GM12878 (cell line): ENCODE results near the gene ALDH18A1. TPM values are rescaled to one million over a fixed set of nuclear protein-coding genes. Genes with fewer than 3 reads are reported as not detected.
"Not testable (repeated sequence)": the region's sequence is repeated elsewhere in the genome, so short reads cannot be mapped to it uniquely, and the experiment has no call there.

Experiments
- ATAC-seq: fragments of 200-7000 bp; cut with Tn5 transposase; 3 replicates; pipeline ENCODE4 v1.9.1; 2020; ENCODE audit warnings: mild to moderate bottlenecking, moderate library complexity
- BruUV-seq: library from RNA; stranded (reverse); fragments of 400-500 nt; replicated peaks from 2 replicates; lab custom pipeline; 2021; lab: Mats Ljungman, UMichigan
- CTCF ChIA-PET: fragments of 300-600 bp; sonication (Branson Sonifier 250); formaldehyde crosslinking; extraction: SDS; loops from one replicate; lab custom pipeline; 2021; ENCODE audit warnings: inconsistent platforms; lab: Yijun Ruan, JAX
- POLR2A ChIA-PET: fragments of 350-600 bp; formaldehyde crosslinking; extraction: SDS; loops from one replicate; lab custom pipeline; 2021; ENCODE audit warnings: inconsistent platforms; lab: Charles Lee
- RAD21 ChIA-PET: fragments of 300-600 bp; sonication (Branson Sonifier 250); formaldehyde crosslinking; loops from one replicate; lab custom pipeline; 2023; ENCODE audit warnings: antibody characterized with exemption; ENCODE audit not compliant: unreplicated experiment; lab: Charles Lee
- SMC1A ChIA-PET: fragments of 300-600 bp; sonication (Branson Sonifier 250); formaldehyde crosslinking; loops from one replicate; lab custom pipeline; 2023; ENCODE audit not compliant: unreplicated experiment, uncharacterized antibody; lab: Charles Lee
- DNase-seq: peaks from one replicate; pipeline ENCODE4 v3.0.0-alpha.2; 2011; ENCODE audit warnings: low read depth, low spot score
- FAIRE-seq: peaks from 3 replicates; lab custom pipeline; 2011; peaks lifted over from hg19 to GRCh38; lab: Jason Lieb, UNC
- H2AFZ ChIP-seq: 2 replicates; pipeline ENCODE4 v1.6.0; 2011; ENCODE audit warnings: low read depth, low read length, control low read depth; ENCODE audit not compliant: control insufficient read depth
- H3K27ac ChIP-seq: 2 replicates; pipeline ENCODE4 v1.5.1; 2011; ENCODE audit warnings: control low read depth; ENCODE audit not compliant: control insufficient read depth, insufficient read depth
- H3K27me3 ChIP-seq, 2 experiments: replicated peaks in 1 of 2; 2 replicates each; pipeline versions ENCODE4 v1.6.0 to v1.6.1; 2011; ENCODE audit warnings: low read length in 1 of 2; ENCODE audit not compliant: control insufficient read depth in 2 of 2, insufficient read depth in 2 of 2
- H3K36me3 ChIP-seq, 2 experiments: 2 replicates each; pipeline ENCODE4 v1.5.1; 2011; ENCODE audit warnings: low read length in 1 of 2; ENCODE audit not compliant: control insufficient read depth in 2 of 2, insufficient read depth in 2 of 2
- H3K4me1 ChIP-seq: 2 replicates; pipeline ENCODE4 v1.6.1; 2011; ENCODE audit warnings: mild to moderate bottlenecking, low read length, moderate library complexity, mixed read lengths; ENCODE audit not compliant: control insufficient read depth, insufficient read depth
- H3K4me2 ChIP-seq: 2 replicates; pipeline ENCODE4 v1.6.0; 2011; ENCODE audit warnings: control low read depth; ENCODE audit not compliant: control insufficient read depth, insufficient read depth
- H3K4me3 ChIP-seq: fragments of 200-600 bp; sonication (generic); 2 replicates; pipeline ENCODE4 v1.5.1; 2016
- H3K79me2 ChIP-seq: 2 replicates; pipeline ENCODE4 v1.6.0; 2011; ENCODE audit warnings: low read length; ENCODE audit not compliant: control insufficient read depth, insufficient read depth
- H3K9ac ChIP-seq: 2 replicates; pipeline ENCODE4 v1.8.0; 2011; ENCODE audit warnings: low read length, control low read depth, mixed read lengths; ENCODE audit not compliant: control insufficient read depth, insufficient read depth
- H3K9me3 ChIP-seq: replicated peaks from 3 replicates; pipeline ENCODE4 v1.5.1; 2011; ENCODE audit warnings: mild to moderate bottlenecking, low read length; ENCODE audit not compliant: control insufficient read depth, insufficient read depth
- H4K20me1 ChIP-seq: 2 replicates; pipeline ENCODE4 v1.6.0; 2011; ENCODE audit not compliant: control insufficient read depth, insufficient read depth
- CHD1 ChIP-seq: IDR thresholded peaks from 2 replicates; pipeline ENCODE4 v1.6.1; 2012; ENCODE audit warnings: low read depth, low read length, improper control_type of control experiment
- HDGF ChIP-seq: fragments of 450-650 bp; IDR thresholded peaks from 2 replicates; pipeline ENCODE4 v1.6.1; 2016; ENCODE audit warnings: antibody characterized with exemption
- KDM1A ChIP-seq: fragments of 200-600 bp; sonication (generic); IDR thresholded peaks from 2 replicates; pipeline ENCODE4 v1.6.1; 2016; ENCODE audit warnings: borderline replicate concordance
- PKNOX1 ChIP-seq: fragments of 450-650 bp; IDR thresholded peaks from 2 replicates; pipeline ENCODE4 v1.6.1; 2016; ENCODE audit warnings: mild to moderate bottlenecking
- RAD51 ChIP-seq: fragments of 450-650 bp; IDR thresholded peaks from 2 replicates; pipeline ENCODE4 v1.6.1; 2016; ENCODE audit warnings: moderate library complexity, mild to moderate bottlenecking, inconsistent platforms
- RFX5 ChIP-seq: IDR thresholded peaks from 2 replicates; pipeline ENCODE4 v1.6.1; 2011; ENCODE audit warnings: low read depth, low read length, improper control_type of control experiment
- TARDBP ChIP-seq: IDR thresholded peaks from 2 replicates; pipeline ENCODE4 v1.6.1; 2016; ENCODE audit warnings: borderline replicate concordance
- ZNF24 ChIP-seq: fragments of 450-650 bp; IDR thresholded peaks from 2 replicates; pipeline ENCODE4 v1.6.1; 2017; ENCODE audit warnings: antibody characterized with exemption, mild to moderate bottlenecking
- WGBS: methylation state at CpG from one replicate; pipeline ENCODE4 v1.1.6; 2016; ENCODE audit warnings: low lambda C conversion rate; ENCODE audit not compliant: insufficient replicate concordance, insufficient coverage; ENCODE audit errors: missing lambda C conversion rate; 5-methylcytosine and 5-hydroxymethylcytosine counted together
- in situ Hi-C: fragments of 300-500 bp; cut with MboI; formaldehyde crosslinking; loops from 9 replicates; pipeline ENCODE4 v1.14.3; 2018; ENCODE audit warnings: mixed read lengths
- intact Hi-C: fragments of 100-400 bp; cut with micrococcal nuclease; formaldehyde crosslinking; loops from one replicate; pipeline ENCODE4 v1.14.2; 2022; ENCODE audit not compliant: unreplicated experiment
- polyA plus RNA-seq, 11 experiments: library from polyadenylated mRNA; depleted of rRNA in 4 of 11; unstranded in 6 of 11; stranded (reverse) in 5 of 11; fragments of >200 nt; fragmentation: Nextera tagmentation in 4 of 11; fragmentation: Illumina TruSeq in 1 of 11; extraction: Ambion mirVana in 4 of 11; extraction: Trizol in 1 of 11; gene quantifications; 1 replicate in 1 of 11; 2 replicates in 10 of 11; pipeline versions ENCODE4 v1.2.1 to v1.2.3, GENCODE V29; 2011 to 2016; ENCODE audit warnings: inconsistent platforms in 2 of 11, missing spikeins in 2 of 11, low read depth in 1 of 11
- total RNA-seq, 4 experiments: library from RNA; depleted of rRNA in 3 of 4; stranded (reverse); fragments of >200 nt in 3 of 4; fragmentation: Illumina TruSeq in 1 of 4; extraction: Trizol in 1 of 4; gene quantifications; 2 replicates each; pipeline versions ENCODE4 v1.2.1 to v1.2.3, GENCODE V29; 2013 to 2021

ALDH18A1 gene
- total and polyA plus RNA-seq, 10 of the 15 experiments (the other 5 are each of a cell fraction or from before 2014, with no cell fraction given), result 24.3 to 118 (median 99.3) TPM

- H3K79me2 ChIP-seq, result no peaks in the 10 kb centered on the region
- no peaks in the 10 kb centered on the region for H4K20me1 ChIP-seq
- TF ChIP-seq RAD51 (no peak), ZNF24 (peak; percentile 89)
- TF ChIP-seq, all 136 proteins: peak for 1
- H3K27ac ChIP-seq, result no peak overlapping the region
- WGBS, result 96% methylated on average over 1 of the region's 1 CpG
- H3K27me3 ChIP-seq, result no peaks in the 10 kb centered on the region
- no peaks in the 10 kb centered on the region for H3K4me1 ChIP-seq
- BruUV-seq, result no TSS peak
- in situ Hi-C loops (no loop called here), intact Hi-C loops (no loop called here)
- POLR2A ChIA-PET, result no interaction called here
- SMC1A ChIA-PET, result no interaction called here
- no peak; the same call in 2 of the 3 replicates for ATAC-seq
- no peak overlapping the region for H3K4me2 ChIP-seq
- FAIRE-seq, result no peak
- H2AFZ ChIP-seq, result no peak overlapping the region
- RAD21 ChIA-PET, result no interaction called here
- CTCF ChIA-PET, result no interaction called here
- peaks cover 1 to 10% of the 10 kb centered on the region in 2 experiments for H3K36me3 ChIP-seq
- no peak overlapping the region for H3K9ac ChIP-seq
- no peak for DNase-seq
- no peak overlapping the region for H3K4me3 ChIP-seq
- no peaks in the 10 kb centered on the region for H3K9me3 ChIP-seq
Observed at GRCh38 chr10:95675403-95676116, 19.0 kb upstream of the ALDH18A1 start.

GRCh38 chr10:95674643-95675042 is 18.1 kb upstream of the ALDH18A1 start:
- ATAC-seq (no peak), FAIRE-seq (peak; percentile 70), DNase-seq (no peak)
- H2AFZ ChIP-seq, result no peak overlapping the region
- no peaks in the 10 kb centered on the region for H3K79me2 ChIP-seq
- no peaks in the 10 kb centered on the region for H3K27me3 ChIP-seq
- POLR2A ChIA-PET, result no interaction called here
- CTCF ChIA-PET, result no interaction called here
- in situ Hi-C loops, result no loop called here
- no TSS peak for BruUV-seq
- SMC1A ChIA-PET, result interaction anchor here (0.6 kb wide), 1 partner anchor 39 kb away, joined by 4 read pairs; no protein-coding TSS in a partner anchor
- no peak overlapping the region for H3K4me3 ChIP-seq
- H3K4me2 ChIP-seq, result no peak overlapping the region
- no peaks in the 10 kb centered on the region for H4K20me1 ChIP-seq
- H3K4me1 ChIP-seq, result no peaks in the 10 kb centered on the region
- H3K36me3 ChIP-seq, result peaks cover 0 to 6% of the 10 kb centered on the region in 2 experiments; a peak in 3 of 4 replicates
- RAD21 ChIA-PET, result no interaction called here
- no peak overlapping the region for H3K27ac ChIP-seq
- intact Hi-C loops, result no loop called here
- no peaks in the 10 kb centered on the region for H3K9me3 ChIP-seq
- WGBS, result 96% methylated on average over 1 of the region's 1 CpG
- no peak overlapping the region for H3K9ac ChIP-seq
- TF ChIP-seq HDGF, result no peak
- TF ChIP-seq KDM1A, result no peak
- no peak for TF ChIP-seq RFX5
- no peak for TF ChIP-seq PKNOX1
- TF ChIP-seq CHD1, result no peak
- TF ChIP-seq ZNF24, result peak; percentile 91
- TF ChIP-seq TARDBP, result no peak

- DNase-seq, H3K9ac ChIP-seq, BruUV-seq, H3K27ac ChIP-seq, in situ Hi-C loops, H3K79me2 ChIP-seq, H3K36me3 ChIP-seq, H4K20me1 ChIP-seq, H3K4me2 ChIP-seq, POLR2A ChIA-PET, RAD21 ChIA-PET, H3K9me3 ChIP-seq, ATAC-seq, H3K27me3 ChIP-seq, H2AFZ ChIP-seq, H3K4me1 ChIP-seq, FAIRE-seq, intact Hi-C loops, H3K4me3 ChIP-seq: not testable (repeated sequence)
- ChIA-PET CTCF (interaction anchor here (1.1 to 1.2 kb wide), 2 partner anchors 20 to 191 kb away, joined by 3 to 4 read pairs; no protein-coding TSS in a partner anchor), SMC1A (interaction anchor here (0.7 kb wide), 1 partner anchor 192 kb away, joined by 3 read pairs; no protein-coding TSS in a partner anchor)
- 98% methylated on average over 7 of the region's 7 CpGs for WGBS
Observed at GRCh38 chr10:95672641-95673040, 16.1 kb upstream of the ALDH18A1 start.
